Activated naive CD4-positive, alpha-beta T cell treated with anti-CD3 and anti-CD28 coated beads, Interleukin-2, amount 50 U/mL, for 16 hours (primary cell): ENCODE measurements around the gene MSH6.
"Not testable (repeated sequence)": the region's sequence is repeated elsewhere in the genome, so short reads cannot be mapped to it uniquely, and the experiment has no call there.

ENCODE experiments used
- DNase-seq: peaks from one replicate; pipeline ENCODE4 v3.0.0-alpha.2; 2020

The MSH6 gene

GRCh38 chr2:47849368-47849767, 66.4 kb downstream of the MSH6 start:
- DNase-seq, result no peak

GRCh38 chr2:47850198-47850597, 67.3 kb downstream of the MSH6 start:
- DNase-seq, result no peak

GRCh38 chr2:47853067-47853777, 70.3 kb downstream of the MSH6 start:
- not testable (repeated sequence) for DNase-seq
